Liver (tissue), 3 donors: ENCODE data around the gene PRTFDC1.

Experiments used
- CTCF ChIP-seq: fragments of 150-350 bp; IDR thresholded peaks from 2 replicates; pipeline ENCODE4 v1.5.1; 2017; ENCODE audit warnings: improper control_type of control experiment, low read depth, low read length; ENCODE audit not compliant: missing input control
- SP1 ChIP-seq: IDR thresholded peaks from 2 replicates; pipeline ENCODE4 v1.6.1; 2018; ENCODE audit warnings: antibody characterized with exemption, mild to moderate bottlenecking
- donor health status: healthy.
- donor health status: healthy.

- TF ChIP-seq CTCF (no peak), SP1 (no peak)
Measured at GRCh38 chr10:24802378-24802777, 150.0 kb downstream of the PRTFDC1 start.
